ENCODE results near the gene SLAMF6. TPM values are rescaled to one million over a fixed set of nuclear protein-coding genes. Genes with fewer than 3 reads are reported as not detected.

The SLAMF6 gene
- total and polyA plus RNA-seq, 2 donors: 0.53 to 1.1 TPM

GRCh38 chr1:160460214-160460642 lies 62.8 kb downstream of the SLAMF6 start:
- Histone ChIP-seq H3K4me1 (ENCODE audit: insufficient read depth) (no peaks in the 10 kb centered on the region), H3K27ac (ENCODE audit: low read depth) (no peak overlapping the region), H3K36me3 (ENCODE audit: insufficient read depth) (no peaks in the 10 kb centered on the region), H3K4me3 (ENCODE audit: low read depth, low read length) (no peak overlapping the region)
- WGBS: 79% methylated on average over 5 of the region's 5 CpGs
- no peak for DNase-seq (ENCODE audit: extremely low spot score)

GRCh38 chr1:160459687-160460086 lies 63.4 kb downstream of the SLAMF6 start:
- Histone ChIP-seq H3K27ac (ENCODE audit: low read depth) (no peak overlapping the region), H3K36me3 (ENCODE audit: insufficient read depth) (no peaks in the 10 kb centered on the region), H3K4me3 (ENCODE audit: low read depth, low read length) (no peak overlapping the region), H3K4me1 (ENCODE audit: insufficient read depth) (no peaks in the 10 kb centered on the region)
- DNase-seq (ENCODE audit: extremely low spot score): no peak
- WGBS: 81% methylated on average over 2 of the region's 2 CpGs

GRCh38 chr1:160459056-160459455 lies 64.0 kb downstream of the SLAMF6 start:
- no peaks in the 10 kb centered on the region for H3K4me1 ChIP-seq (ENCODE audit: insufficient read depth)
- WGBS: 39% methylated on average over 2 of the region's 2 CpGs
- no peak overlapping the region for H3K4me3 ChIP-seq (ENCODE audit: low read depth, low read length)
- H3K36me3 ChIP-seq (ENCODE audit: insufficient read depth): no peaks in the 10 kb centered on the region
- no peak overlapping the region for H3K27ac ChIP-seq (ENCODE audit: low read depth)
- DNase-seq (ENCODE audit: extremely low spot score): no peak

DNA sequence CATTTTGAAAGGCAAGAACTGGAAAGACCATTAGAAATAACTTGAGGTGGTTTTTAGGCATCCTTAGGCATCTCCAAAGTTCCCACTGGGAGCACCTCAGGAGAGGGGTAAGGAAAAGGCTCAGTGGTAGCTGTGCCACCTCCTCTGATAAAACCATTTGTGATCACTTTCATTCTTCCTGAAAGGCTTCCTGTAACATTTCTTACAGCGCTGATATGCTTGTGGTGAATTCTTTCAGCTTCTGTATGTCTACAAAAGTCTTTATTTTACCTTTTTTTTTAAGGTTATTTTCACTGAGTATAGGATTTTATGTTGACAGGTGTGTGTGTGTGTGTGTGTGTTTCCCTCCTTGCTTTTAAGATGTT lies 67.9 kb downstream of the SLAMF6 start:
- Histone ChIP-seq H3K4me3 (ENCODE audit: low read depth, low read length) (no peak overlapping the region), H3K4me1 (ENCODE audit: insufficient read depth) (no peaks in the 10 kb centered on the region), H3K36me3 (ENCODE audit: insufficient read depth) (no peaks in the 10 kb centered on the region), H3K27ac (ENCODE audit: low read depth) (no peak overlapping the region)
- 92% methylated on average over 1 of the region's 1 CpG for WGBS
- DNase-seq (ENCODE audit: extremely low spot score): no peak

DNA sequence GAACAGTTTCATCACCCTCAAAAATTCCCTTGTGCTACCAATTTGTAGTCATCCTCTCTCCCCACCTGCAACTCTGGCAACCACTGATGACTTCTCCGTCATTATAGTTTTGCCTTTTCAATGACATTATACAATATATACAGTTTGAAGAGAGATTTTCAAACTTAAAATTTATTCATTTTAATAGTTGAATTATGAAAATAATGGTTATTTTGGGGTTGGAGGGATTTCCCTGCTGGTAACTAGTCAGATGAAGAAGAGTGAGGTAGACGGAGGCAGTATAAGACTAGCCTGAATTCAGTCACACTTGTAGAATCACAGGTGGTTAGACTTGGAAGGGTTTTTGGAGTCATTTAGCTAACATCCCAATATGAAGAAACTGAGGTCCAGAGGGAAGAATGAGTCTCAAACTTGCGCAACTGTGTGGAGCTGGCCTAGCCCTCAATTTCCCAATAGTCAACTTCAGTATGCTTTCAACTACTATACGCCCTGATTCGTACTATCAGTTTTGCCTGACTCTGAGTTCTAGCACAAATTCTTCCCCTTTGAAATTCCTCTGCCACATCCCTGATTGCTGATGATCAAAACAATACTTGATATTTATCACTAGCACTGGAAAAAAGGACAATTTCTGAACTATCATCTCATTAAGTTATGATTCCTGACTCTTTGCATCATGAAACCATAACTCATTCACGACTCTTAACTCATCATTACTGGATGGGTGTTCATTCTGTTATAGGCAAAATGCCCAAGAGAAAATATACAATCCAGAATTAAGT lies 68.5 kb downstream of the SLAMF6 start:
- 90% methylated on average over 6 of the region's 6 CpGs for WGBS

DNA sequence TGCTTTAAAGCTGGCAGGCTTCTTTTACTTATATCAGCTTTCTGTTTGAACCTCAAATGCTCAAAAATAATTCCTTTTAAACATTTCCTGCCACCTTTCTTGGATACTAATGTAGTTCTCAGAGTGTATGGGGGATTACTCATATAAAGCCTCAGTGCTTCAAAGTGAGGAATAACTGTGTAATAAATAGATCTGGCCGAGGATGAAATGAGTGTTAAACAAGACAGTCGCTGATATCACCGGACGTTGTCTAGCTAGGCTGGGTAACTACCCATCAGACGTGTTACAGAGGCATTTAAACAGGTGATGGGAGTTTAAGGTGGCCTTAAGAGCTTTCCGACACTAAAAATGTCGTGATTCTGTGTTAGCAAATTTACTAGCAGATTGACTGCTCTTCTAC lies 69.6 kb downstream of the SLAMF6 start:
- no peaks in the 10 kb centered on the region for H3K36me3 ChIP-seq (ENCODE audit: insufficient read depth)
- no peak overlapping the region for H3K4me3 ChIP-seq (ENCODE audit: low read depth, low read length)
- no peak for DNase-seq (ENCODE audit: extremely low spot score)
- no peak overlapping the region for H3K27ac ChIP-seq (ENCODE audit: low read depth)
- no peaks in the 10 kb centered on the region for H3K4me1 ChIP-seq (ENCODE audit: insufficient read depth)
- 49% methylated on average over 7 of the region's 7 CpGs for WGBS

More for the DNA sequence above, 68.5 kb downstream of the SLAMF6 start:
- H3K4me3 ChIP-seq (ENCODE audit: low read depth, low read length): no peak overlapping the region
- no peak overlapping the region for H3K27ac ChIP-seq (ENCODE audit: low read depth)
- H3K36me3 ChIP-seq (ENCODE audit: insufficient read depth): no peaks in the 10 kb centered on the region
- H3K4me1 ChIP-seq (ENCODE audit: insufficient read depth): no peaks in the 10 kb centered on the region
- no peak for DNase-seq (ENCODE audit: extremely low spot score)

GRCh38 chr1:160451859-160452232 lies 71.2 kb downstream of the SLAMF6 start:
- Histone ChIP-seq H3K4me3 (ENCODE audit: low read depth, low read length) (no peak overlapping the region), H3K4me1 (ENCODE audit: insufficient read depth) (no peaks in the 10 kb centered on the region), H3K27ac (ENCODE audit: low read depth) (no peak overlapping the region), H3K36me3 (ENCODE audit: insufficient read depth) (no peaks in the 10 kb centered on the region)
- DNase-seq (ENCODE audit: extremely low spot score): no peak
- WGBS: 74% methylated on average over 1 of the region's 1 CpG

DNA sequence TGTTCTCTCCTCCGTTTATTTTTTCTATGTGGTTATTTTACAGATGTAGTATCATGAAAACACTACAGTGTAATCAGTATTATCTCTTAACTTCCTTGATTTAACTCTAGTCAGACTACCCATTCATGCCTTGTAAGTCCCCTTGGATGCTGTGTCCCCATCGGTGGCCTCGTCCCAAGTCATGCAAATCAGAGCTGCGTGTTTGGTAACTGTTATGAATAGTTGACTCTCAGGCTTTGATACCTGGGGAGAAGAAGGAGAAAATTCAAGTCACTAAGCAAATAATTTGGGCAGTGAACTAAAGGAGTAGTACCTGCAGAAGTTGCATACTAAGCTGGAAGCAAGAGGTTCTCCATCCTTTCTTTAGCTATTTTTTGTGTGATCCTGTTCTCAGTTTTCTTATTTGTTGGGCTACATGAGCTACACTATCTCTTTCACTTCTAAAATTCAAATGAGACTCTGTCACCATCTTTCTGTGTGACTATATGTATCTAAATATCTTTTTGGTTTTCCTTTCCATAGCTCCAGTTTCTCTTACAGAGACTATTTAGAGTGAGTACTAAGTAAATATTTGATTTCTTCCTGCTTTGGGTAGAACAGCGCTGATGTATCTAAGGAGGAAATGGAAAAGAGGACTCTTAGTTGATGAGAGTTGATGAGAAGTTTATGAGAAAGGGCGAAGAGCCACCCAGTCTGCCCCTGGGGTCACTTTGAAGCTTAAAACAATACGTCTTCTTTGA lies 71.8 kb downstream of the SLAMF6 start:
- Histone ChIP-seq H3K4me1 (ENCODE audit: insufficient read depth) (no peaks in the 10 kb centered on the region), H3K4me3 (ENCODE audit: low read depth, low read length) (no peak overlapping the region), H3K36me3 (ENCODE audit: insufficient read depth) (no peaks in the 10 kb centered on the region), H3K27ac (ENCODE audit: low read depth) (no peak overlapping the region)
- DNase-seq (ENCODE audit: extremely low spot score): no peak
- WGBS: 70% methylated on average over 7 of the region's 7 CpGs

DNA sequence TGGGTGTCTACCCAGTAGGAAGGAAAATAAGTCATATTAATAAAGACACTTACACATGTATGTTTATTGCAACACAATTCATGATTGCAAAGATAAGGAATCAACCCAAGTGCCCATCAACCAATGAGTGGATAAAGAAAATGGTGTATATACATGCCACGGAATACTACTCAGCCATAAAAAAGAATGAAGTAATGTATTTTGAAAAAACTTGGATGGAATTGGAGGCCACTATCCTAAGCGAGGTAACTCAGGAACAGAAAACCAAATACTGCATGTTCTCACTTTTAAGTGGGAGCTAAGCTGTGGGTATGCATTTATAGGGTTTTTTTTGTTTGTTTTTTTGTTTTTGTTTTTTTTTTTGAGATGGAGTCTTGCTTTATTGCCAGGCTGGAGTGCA lies 73.6 kb downstream of the SLAMF6 start:
- H3K4me3 ChIP-seq (ENCODE audit: low read depth, low read length): no peak overlapping the region
- H3K36me3 ChIP-seq (ENCODE audit: insufficient read depth): no peaks in the 10 kb centered on the region
- no peak overlapping the region for H3K27ac ChIP-seq (ENCODE audit: low read depth)
- WGBS: 87% methylated on average over 2 of the region's 2 CpGs
- H3K4me1 ChIP-seq (ENCODE audit: insufficient read depth): no peaks in the 10 kb centered on the region
- DNase-seq (ENCODE audit: extremely low spot score): no peak

DNA sequence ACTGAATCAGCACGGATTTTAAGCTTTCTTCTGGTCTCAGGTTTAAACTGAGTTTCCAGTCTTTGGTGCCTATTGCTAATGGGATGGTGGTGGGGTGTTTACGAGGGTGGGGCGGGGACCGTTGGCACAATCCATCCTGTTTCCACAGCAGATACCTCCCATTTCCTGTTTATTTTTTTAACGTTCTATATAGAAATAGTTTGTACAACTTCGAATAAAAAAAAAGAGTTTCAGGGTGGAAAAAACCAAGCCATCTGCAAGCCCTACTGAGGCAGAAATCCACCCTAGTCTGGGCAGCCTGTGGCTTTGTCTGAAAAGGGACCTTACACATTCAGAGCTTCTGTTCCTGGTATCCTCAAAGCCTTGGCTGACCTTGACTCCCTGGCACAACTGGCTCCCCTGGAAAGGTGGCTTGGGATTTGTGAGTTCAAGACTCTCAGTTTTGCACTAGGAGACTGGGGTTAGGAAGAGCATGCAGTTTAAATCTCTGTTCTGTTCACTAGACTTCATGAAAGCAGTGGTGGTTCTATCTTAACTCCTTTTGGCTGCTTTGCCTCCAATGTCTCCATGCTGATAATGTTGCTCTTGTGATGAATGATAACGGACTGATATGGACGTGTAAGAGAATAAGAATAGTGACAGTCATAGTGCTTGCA lies 76.0 kb downstream of the SLAMF6 start:
- no peak for DNase-seq (ENCODE audit: extremely low spot score)
- Histone ChIP-seq H3K4me3 (ENCODE audit: low read depth, low read length) (no peak overlapping the region), H3K27ac (ENCODE audit: low read depth) (no peak overlapping the region), H3K4me1 (ENCODE audit: insufficient read depth) (no peaks in the 10 kb centered on the region), H3K36me3 (ENCODE audit: insufficient read depth) (no peaks in the 10 kb centered on the region)
- 38% methylated on average over 8 of the region's 8 CpGs for WGBS

DNA sequence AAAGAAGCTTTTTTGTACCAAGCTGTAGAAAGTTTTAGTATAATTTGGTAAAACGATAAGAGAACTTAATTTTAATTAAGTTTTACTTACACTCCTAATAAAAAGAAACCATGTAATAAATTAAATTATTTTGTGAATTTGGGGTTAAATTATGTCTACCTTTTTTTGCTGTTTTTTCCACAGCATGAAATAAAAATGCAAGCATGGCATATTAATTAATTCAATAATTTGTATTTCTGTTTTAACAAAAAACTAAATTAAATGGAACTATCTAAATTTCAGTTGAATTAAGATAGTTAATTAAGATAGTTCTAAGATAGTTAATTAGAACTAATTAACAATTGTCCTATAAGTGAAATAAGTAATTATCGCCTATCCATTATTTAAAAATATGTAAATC lies 83.3 kb downstream of the SLAMF6 start:
- Histone ChIP-seq H3K4me3 (ENCODE audit: low read depth, low read length) (no peak overlapping the region), H3K4me1 (ENCODE audit: insufficient read depth) (no peaks in the 10 kb centered on the region), H3K27ac (ENCODE audit: low read depth) (no peak overlapping the region), H3K36me3 (ENCODE audit: insufficient read depth) (no peaks in the 10 kb centered on the region)
- no peak for DNase-seq (ENCODE audit: extremely low spot score)
- WGBS: 70% methylated on average over 2 of the region's 2 CpGs

DNA sequence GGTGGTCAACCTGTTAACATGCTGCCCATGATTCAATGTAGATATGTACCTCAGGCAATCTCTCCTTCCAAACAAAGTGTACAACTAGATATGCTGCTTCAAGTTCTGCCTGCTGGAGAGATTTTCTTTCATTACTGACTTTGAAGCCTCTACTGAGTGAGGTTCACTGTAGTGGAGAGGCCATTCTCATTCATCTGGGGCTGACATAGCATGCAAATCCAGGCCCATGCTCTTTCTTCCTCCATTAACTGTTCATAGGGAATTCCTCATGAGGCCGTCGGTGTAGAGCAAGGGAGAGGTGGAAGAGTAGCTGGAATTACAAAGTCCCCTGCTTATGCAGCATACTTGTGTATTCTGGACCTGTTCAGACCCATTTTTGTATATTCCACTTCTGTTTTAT lies 84.1 kb downstream of the SLAMF6 start:
- no peaks in the 10 kb centered on the region for H3K4me1 ChIP-seq (ENCODE audit: insufficient read depth)
- no peak overlapping the region for H3K27ac ChIP-seq (ENCODE audit: low read depth)
- H3K36me3 ChIP-seq (ENCODE audit: insufficient read depth): no peaks in the 10 kb centered on the region
- H3K4me3 ChIP-seq (ENCODE audit: low read depth, low read length): no peak overlapping the region
- 84% methylated on average over 2 of the region's 2 CpGs for WGBS
- DNase-seq (ENCODE audit: extremely low spot score): no peak

DNA sequence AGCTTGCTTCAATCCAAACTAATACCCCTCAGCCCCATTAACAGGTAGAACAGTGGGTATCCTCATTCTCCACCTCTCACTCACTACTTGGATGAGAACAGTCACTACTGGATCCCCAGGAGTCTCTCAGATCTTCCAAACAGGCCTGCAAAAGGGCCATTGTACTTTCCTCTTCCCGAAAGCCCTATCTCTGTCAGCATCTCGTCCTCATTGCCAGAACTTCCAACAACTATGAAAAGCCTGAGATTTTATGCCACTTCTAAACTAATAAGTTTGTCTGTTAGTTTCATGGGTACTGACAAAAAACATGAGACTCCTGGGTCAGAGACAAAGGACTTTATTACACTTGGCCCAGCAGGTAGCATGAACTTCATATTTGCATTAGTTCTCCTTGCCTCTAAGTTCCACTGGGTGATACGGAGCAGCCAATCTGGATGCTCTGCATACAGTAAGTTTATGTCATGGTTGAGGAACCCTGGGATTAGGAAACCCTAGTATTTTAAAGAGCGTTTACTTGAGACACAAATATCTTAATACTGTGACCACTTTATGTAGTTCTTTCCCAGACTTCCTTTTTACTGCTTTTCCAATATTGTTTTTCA lies 84.6 kb downstream of the SLAMF6 start:
- Histone ChIP-seq H3K27ac (ENCODE audit: low read depth) (peak overlapping the region; percentile 10), H3K36me3 (ENCODE audit: insufficient read depth) (no peaks in the 10 kb centered on the region), H3K4me1 (ENCODE audit: insufficient read depth) (no peaks in the 10 kb centered on the region), H3K4me3 (ENCODE audit: low read depth, low read length) (no peak overlapping the region)
- WGBS: 79% methylated on average over 4 of the region's 4 CpGs
- no peak for DNase-seq (ENCODE audit: extremely low spot score)

Measured in urinary bladder (tissue), 4 donors.